Fibroblast of skin of abdomen (primary cell): ENCODE measurements around the gene CORO2A.
"Not testable (repeated sequence)": the region's sequence is repeated elsewhere in the genome, so short reads cannot be mapped to it uniquely, and the experiment has no call there.

Experiments
- DNase-seq: peaks from one replicate; pipeline ENCODE4 v3.0.0-alpha.2; 2013

CORO2A gene

GRCh38 chr9:98104445-98104881 lies 88.0 kb downstream of the CORO2A start:
- DNase-seq = no peak

GRCh38 chr9:98101868-98102273 lies 90.6 kb downstream of the CORO2A start:
- no peak for DNase-seq

- DNase-seq = no peak
Observed at GRCh38 chr9:98101416-98101815, 91.0 kb downstream of the CORO2A start.

- no peak for DNase-seq
Observed at GRCh38 chr9:98100456-98100855, 92.0 kb downstream of the CORO2A start.

- no peak for DNase-seq
Observed at GRCh38 chr9:98099898-98100297, 92.5 kb downstream of the CORO2A start.

GRCh38 chr9:98099346-98099745 lies 93.1 kb downstream of the CORO2A start:
- DNase-seq = no peak

GRCh38 chr9:98097836-98098235 lies 94.6 kb downstream of the CORO2A start:
- DNase-seq = no peak

GRCh38 chr9:98096091-98096490 lies 96.3 kb downstream of the CORO2A start:
- DNase-seq = no peak

GRCh38 chr9:98095401-98095800 lies 97.0 kb downstream of the CORO2A start:
- DNase-seq = no peak

GRCh38 chr9:98094851-98095250 lies 97.6 kb downstream of the CORO2A start:
- no peak for DNase-seq

GRCh38 chr9:98094316-98094715 lies 98.1 kb downstream of the CORO2A start:
- no peak for DNase-seq

GRCh38 chr9:98092613-98092931 lies 99.9 kb downstream of the CORO2A start:
- DNase-seq = no peak

- DNase-seq = peak; percentile 17
Observed at GRCh38 chr9:98091735-98092612, 100.5 kb downstream of the CORO2A start.

GRCh38 chr9:98090674-98091073 lies 101.8 kb downstream of the CORO2A start:
- DNase-seq = not testable (repeated sequence)

- DNase-seq = peak; percentile 62
Observed at GRCh38 chr9:98087420-98088354, 104.8 kb downstream of the CORO2A start.

- DNase-seq = no peak
Observed at GRCh38 chr9:98086461-98086860, 106.0 kb downstream of the CORO2A start.

- no peak for DNase-seq
Observed at GRCh38 chr9:98085944-98086343, 106.5 kb downstream of the CORO2A start.

- DNase-seq = no peak
Observed at GRCh38 chr9:98085058-98085457, 107.4 kb downstream of the CORO2A start.

- no peak for DNase-seq
Observed at GRCh38 chr9:98084396-98084795, 108.0 kb downstream of the CORO2A start.

- no peak for DNase-seq
Observed at GRCh38 chr9:98083566-98084183, 108.8 kb downstream of the CORO2A start.

GRCh38 chr9:98083061-98083501 lies 109.4 kb downstream of the CORO2A start:
- no peak for DNase-seq

- DNase-seq = peak; percentile 16
Observed at GRCh38 chr9:98081477-98082219, 110.8 kb downstream of the CORO2A start.
